ENCODE data around the gene CHMP4A. TPM values are rescaled to one million over a fixed set of nuclear protein-coding genes. Genes with fewer than 3 reads are reported as not detected.
A peak's percentile ranks its signal among the peaks of the same experiment; 100 is the strongest.

Gene CHMP4A
- total and polyA plus RNA-seq, 2 of the 13 experiments (the other 11 are each of a cell fraction or from before 2014, with no cell fraction given) = 83.6 to 113 TPM

- no peak for TF ChIP-seq ZSCAN5A (CRISPR knock-in tag; IDR thresholded peaks at IDR 0.05; ENCODE audit: borderline replicate concordance)
- TF ChIP-seq POLR2A (IDR thresholded peaks at IDR 0.05; ENCODE audit: insufficient read depth in 1 of 2, low read depth in 2 of 2, low read length in 2 of 2) = peak in 1 of 2 experiments; percentile 12; a peak in 1 of 4 replicates
- no peak for TF ChIP-seq NONO (IDR thresholded peaks at IDR 0.05)
- 0 out of 2 replicates have a peak, but pooled peaks have one; percentile 27 for TF ChIP-seq NONO (CRISPR knock-in tag; conservative IDR thresholded peaks at IDR 0.05)
- TF ChIP-seq JDP2 (CRISPR knock-in tag; IDR thresholded peaks at IDR 0.05; ENCODE audit: borderline replicate concordance) = no peak
- 0 out of 2 replicates have a peak, but pooled peaks have one; percentile 49 for TF ChIP-seq REL (CRISPR knock-in tag; conservative IDR thresholded peaks at IDR 0.05)
- TF ChIP-seq HMG20B (CRISPR knock-in tag; conservative IDR thresholded peaks at IDR 0.05) = no peak
- 0 out of 2 replicates have a peak, but pooled peaks have one; percentile 42 for TF ChIP-seq ZNF740 (CRISPR knock-in tag; IDR thresholded peaks at IDR 0.05)
- no peak for TF ChIP-seq JUND (CRISPR knock-in tag; IDR thresholded peaks at IDR 0.05)
- 0 out of 2 replicates have a peak, but pooled peaks have one; percentile 38 for TF ChIP-seq ZNF274 (CRISPR knock-in tag; IDR thresholded peaks at IDR 0.05)
- 0 out of 2 replicates have a peak, but pooled peaks have one; percentile 47 for TF ChIP-seq ZNF816 (CRISPR knock-in tag; IDR thresholded peaks at IDR 0.05; ENCODE audit: borderline replicate concordance)
- TF ChIP-seq PAF1 (CRISPR knock-in tag; IDR thresholded peaks at IDR 0.05) = 0 out of 2 replicates have a peak, but pooled peaks have one; percentile 45
- TF ChIP-seq FOXO4 (CRISPR knock-in tag; conservative IDR thresholded peaks at IDR 0.05) = peak; percentile 80; the same call in 1 of the 2 replicates
- 0 out of 2 replicates have a peak, but pooled peaks have one; percentile 50 for TF ChIP-seq ZNF33A (CRISPR knock-in tag; IDR thresholded peaks at IDR 0.05; ENCODE audit: borderline replicate concordance)
- TF ChIP-seq, protein P1, sequence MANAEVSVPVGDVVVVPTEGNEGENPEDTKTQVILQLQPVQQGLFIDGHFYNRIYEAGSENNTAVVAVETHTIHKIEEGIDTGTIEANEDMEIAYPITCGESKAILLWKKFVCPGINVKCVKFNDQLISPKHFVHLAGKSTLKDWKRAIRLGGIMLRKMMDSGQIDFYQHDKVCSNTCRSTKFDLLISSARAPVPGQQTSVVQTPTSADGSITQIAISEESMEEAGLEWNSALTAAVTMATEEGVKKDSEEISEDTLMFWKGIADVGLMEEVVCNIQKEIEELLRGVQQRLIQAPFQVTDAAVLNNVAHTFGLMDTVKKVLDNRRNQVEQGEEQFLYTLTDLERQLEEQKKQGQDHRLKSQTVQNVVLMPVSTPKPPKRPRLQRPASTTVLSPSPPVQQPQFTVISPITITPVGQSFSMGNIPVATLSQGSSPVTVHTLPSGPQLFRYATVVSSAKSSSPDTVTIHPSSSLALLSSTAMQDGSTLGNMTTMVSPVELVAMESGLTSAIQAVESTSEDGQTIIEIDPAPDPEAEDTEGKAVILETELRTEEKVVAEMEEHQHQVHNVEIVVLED (CRISPR knock-in tag; IDR thresholded peaks at IDR 0.05; ENCODE audit: borderline replicate concordance) = 0 out of 2 replicates have a peak, but pooled peaks have one; percentile 36
- TF ChIP-seq CREB1 (IDR thresholded peaks at IDR 0.05) = no peak
- TF ChIP-seq CREB1 (CRISPR knock-in tag; IDR thresholded peaks at IDR 0.05) = no peak
- TF ChIP-seq HOXA9 (CRISPR knock-in tag; IDR thresholded peaks at IDR 0.05; ENCODE audit: borderline replicate concordance) = peak; percentile 53; the same call in 1 of the 2 replicates
- TF ChIP-seq ZNF589 (CRISPR knock-in tag; conservative IDR thresholded peaks at IDR 0.05) = peak; percentile 14; the same call in 1 of the 2 replicates
Observed at GRCh38 chr14:24235804-24236688, 22.8 kb upstream of the CHMP4A start (continued).

Data from HepG2 (cell line).